Lower leg skin (tissue), 4 donors: Measurements from ENCODE around the gene ZSCAN29. TPM values are rescaled to one million over a fixed set of nuclear protein-coding genes. Genes with fewer than 3 reads are reported as not detected.

ENCODE experiments used
- DNase-seq, 2 donors: peaks; one replicate each; pipeline ENCODE4 v3.0.0-alpha.2; 2019; ENCODE audit warnings: low spot score in 2 of 2
- H3K4me3 ChIP-seq: fragments of 200-600 bp; sonication (generic); 2 replicates; pipeline ENCODE4 v1.5.1; 2017; ENCODE audit warnings: mild to moderate bottlenecking, low read depth; ENCODE audit not compliant: poor library complexity, severe bottlenecking
- CTCF ChIP-seq, 3 donors: fragments of 450-650 bp; IDR thresholded peaks; one replicate each; pipeline ENCODE4 v1.5.1; 2016; ENCODE audit warnings: antibody characterized with exemption in 3 of 3, mild to moderate bottlenecking in 3 of 3, moderate library complexity in 2 of 3
- POLR2A ChIP-seq, 2 donors: fragments of 450-650 bp; IDR thresholded peaks; one replicate each; pipeline ENCODE4 v1.6.1; 2016 to 2017; ENCODE audit warnings: antibody characterized with exemption in 2 of 2, mild to moderate bottlenecking in 1 of 2, moderate library complexity in 1 of 2
- WGBS, 2 donors: methylation state at CpG; one replicate each; pipeline ENCODE4 v1.1.5; 2018; 5-methylcytosine and 5-hydroxymethylcytosine counted together
- intact Hi-C: fragments of 100-400 bp; cut with DNase I; formaldehyde crosslinking; loops from one replicate; pipeline ENCODE4 v1.15.0; 2023; ENCODE audit warnings: low total_unique reads
- total RNA-seq, 4 donors: library from RNA; depleted of rRNA; stranded (reverse); fragments of >200 nt; gene quantifications; one replicate each; pipeline ENCODE4 v1.1.0, GENCODE V29; 2016

Gene ZSCAN29
- total RNA-seq, 4 donors from 2014 or later, result 9.6 to 20.6 (median 12.9) TPM

- WGBS, 2 donors, result 1 to 2% methylated on average over 35 of the region's 45 CpGs
- peak overlapping the region; percentile 45 for H3K4me3 ChIP-seq
- no peak for DNase-seq
- no peak for TF ChIP-seq CTCF (IDR thresholded peaks at IDR 0.05)
- no peak for TF ChIP-seq POLR2A (IDR thresholded peaks at IDR 0.05)
- intact Hi-C loops, result no loop called here
These were observed 401 bp downstream of the ZSCAN29 start for GRCh38 chr15:43370310-43370974.

GRCh38 chr15:43361313-43361903, 9.4 kb downstream of the ZSCAN29 start:
- no peak overlapping the region for H3K4me3 ChIP-seq
- intact Hi-C loops, result no loop called here
- TF ChIP-seq POLR2A (IDR thresholded peaks at IDR 0.05), result no peak
- 96 to 98% methylated on average over 7 of the region's 7 CpGs for WGBS, 2 donors
- no peak for DNase-seq

GRCh38 chr15:43360821-43361220, 10.0 kb downstream of the ZSCAN29 start:
- TF ChIP-seq POLR2A (IDR thresholded peaks at IDR 0.05) (no peak), CTCF (IDR thresholded peaks at IDR 0.05) (no peak)
- no peak overlapping the region for H3K4me3 ChIP-seq
- WGBS, 2 donors, result 89 to 97% methylated on average over 4 of the region's 4 CpGs
- DNase-seq, result no peak
- intact Hi-C loops, result no loop called here

GRCh38 chr15:43352693-43353382, 18.0 kb downstream of the ZSCAN29 start:
- TF ChIP-seq CTCF (IDR thresholded peaks at IDR 0.05), result no peak
- TF ChIP-seq POLR2A (IDR thresholded peaks at IDR 0.05), result no peak
- intact Hi-C loops, result no loop called here
- WGBS, 2 donors, result 80 to 95% methylated on average over 2 of the region's 2 CpGs
- no peak overlapping the region for H3K4me3 ChIP-seq
- DNase-seq, result no peak

GRCh38 chr15:43347114-43347513, 23.7 kb downstream of the ZSCAN29 start:
- H3K4me3 ChIP-seq, result no peak overlapping the region
- no peak for TF ChIP-seq CTCF (IDR thresholded peaks at IDR 0.05)
- no peak for TF ChIP-seq POLR2A (IDR thresholded peaks at IDR 0.05)
- no peak for DNase-seq
- intact Hi-C loops, result no loop called here
- WGBS, 2 donors, result 81 to 84% methylated on average over 3 of the region's 3 CpGs

GRCh38 chr15:43346305-43346704, 24.5 kb downstream of the ZSCAN29 start:
- intact Hi-C loops, result no loop called here
- DNase-seq, result no peak
- WGBS, 2 donors, result 89 to 99% methylated on average over 2 of the region's 2 CpGs
- no peak overlapping the region for H3K4me3 ChIP-seq
- no peak for TF ChIP-seq POLR2A (IDR thresholded peaks at IDR 0.05)
- no peak for TF ChIP-seq CTCF (IDR thresholded peaks at IDR 0.05)
